Hepatocyte (in vitro differentiated cells): Measurements from ENCODE around the gene CFAP70.

ENCODE experiments used
- EZH2 ChIP-seq: fragments of 200-600 bp; sonication (generic); IDR thresholded peaks from 2 replicates; pipeline ENCODE4 v1.6.1; 2016; ENCODE audit warnings: antibody characterized with exemption, mild to moderate bottlenecking, borderline replicate concordance
- EZH2phosphoT487 ChIP-seq: fragments of 200-600 bp; sonication (generic); IDR thresholded peaks from one replicate; pipeline ENCODE4 v1.6.1; 2018; ENCODE audit warnings: antibody characterized with exemption, mild to moderate bottlenecking, low read depth, moderate library complexity; ENCODE audit not compliant: unreplicated experiment, severe bottlenecking
- TF ChIP-seq, protein P1 (sequence below): fragments of 200-600 bp; sonication (generic); IDR thresholded peaks from 2 replicates; pipeline ENCODE4 v1.5.1; 2016; ENCODE audit warnings: antibody characterized with exemption, mild to moderate bottlenecking; ENCODE audit not compliant: poor library complexity

DNA sequence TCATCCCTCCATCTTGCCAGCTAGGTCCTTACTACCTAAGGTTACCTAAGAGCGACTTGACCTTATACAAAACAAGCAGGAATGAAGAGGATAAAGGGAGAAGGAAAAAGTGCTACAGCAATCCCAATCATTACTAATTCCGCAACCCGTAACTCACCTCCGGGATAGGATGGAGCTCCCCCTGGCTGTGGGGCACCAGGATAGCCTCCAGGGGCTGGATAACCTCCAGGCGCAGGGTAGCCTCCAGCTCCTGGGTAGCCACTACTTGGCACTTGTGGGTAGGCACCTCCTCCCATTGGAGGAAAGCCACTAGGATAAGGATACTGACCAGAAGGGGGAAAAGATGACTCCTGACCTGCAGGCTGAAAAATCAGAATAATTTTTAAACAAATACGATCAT is 39.4 kb upstream of the CFAP70 start:
- TF ChIP-seq, protein P1, sequence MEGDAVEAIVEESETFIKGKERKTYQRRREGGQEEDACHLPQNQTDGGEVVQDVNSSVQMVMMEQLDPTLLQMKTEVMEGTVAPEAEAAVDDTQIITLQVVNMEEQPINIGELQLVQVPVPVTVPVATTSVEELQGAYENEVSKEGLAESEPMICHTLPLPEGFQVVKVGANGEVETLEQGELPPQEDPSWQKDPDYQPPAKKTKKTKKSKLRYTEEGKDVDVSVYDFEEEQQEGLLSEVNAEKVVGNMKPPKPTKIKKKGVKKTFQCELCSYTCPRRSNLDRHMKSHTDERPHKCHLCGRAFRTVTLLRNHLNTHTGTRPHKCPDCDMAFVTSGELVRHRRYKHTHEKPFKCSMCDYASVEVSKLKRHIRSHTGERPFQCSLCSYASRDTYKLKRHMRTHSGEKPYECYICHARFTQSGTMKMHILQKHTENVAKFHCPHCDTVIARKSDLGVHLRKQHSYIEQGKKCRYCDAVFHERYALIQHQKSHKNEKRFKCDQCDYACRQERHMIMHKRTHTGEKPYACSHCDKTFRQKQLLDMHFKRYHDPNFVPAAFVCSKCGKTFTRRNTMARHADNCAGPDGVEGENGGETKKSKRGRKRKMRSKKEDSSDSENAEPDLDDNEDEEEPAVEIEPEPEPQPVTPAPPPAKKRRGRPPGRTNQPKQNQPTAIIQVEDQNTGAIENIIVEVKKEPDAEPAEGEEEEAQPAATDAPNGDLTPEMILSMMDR, result no peak
- TF ChIP-seq EZH2, result no peak
- TF ChIP-seq EZH2phosphoT487, result no peak
